Measurements from ENCODE around the gene GARIN5A.

The GARIN5A gene

DNA sequence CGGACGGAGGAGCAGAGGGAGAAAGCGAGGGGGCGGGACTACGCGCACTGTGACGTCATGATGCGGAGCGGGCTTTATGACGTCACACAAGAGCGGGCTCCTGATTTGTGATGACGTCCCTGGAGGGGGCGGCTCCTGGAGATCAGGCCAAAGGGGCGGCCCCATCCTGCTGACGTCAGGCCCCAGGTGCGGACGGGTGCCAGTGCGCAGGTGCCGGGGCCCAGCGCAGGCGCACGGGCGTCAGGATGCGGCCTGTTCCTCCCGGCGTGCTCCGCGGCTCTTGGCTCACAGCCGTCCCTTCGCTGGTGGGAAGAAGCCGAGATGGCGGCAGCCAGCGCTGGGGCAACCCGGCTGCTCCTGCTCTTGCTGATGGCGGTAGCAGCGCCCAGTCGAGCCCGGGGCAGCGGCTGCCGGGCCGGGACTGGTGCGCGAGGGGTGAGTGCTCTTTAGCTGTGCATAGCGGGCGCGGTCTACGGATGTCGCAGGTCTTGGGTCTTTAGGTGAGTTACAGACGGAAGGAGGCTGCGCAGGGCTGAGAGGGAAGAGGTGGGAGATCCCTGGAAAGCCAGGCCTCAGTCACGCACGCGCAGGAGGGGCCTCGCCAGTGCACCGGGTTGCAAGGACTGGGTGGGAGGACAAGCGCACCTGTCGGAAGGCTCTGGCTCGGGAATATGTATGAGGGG is at the start of gene GARIN5A, which contains the start of gene EMC10:
Gene GARIN5A (minus strand): TSS at position 625 of the 683 bp plus-strand sequence. CDS start 460 bp downstream, at position 165.
Gene EMC10 (plus strand): TSS at position 284 of the 683 bp plus-strand sequence. CDS start 38 bp downstream, at position 322.
- peak; percentile 96 for DNase-seq

DNA sequence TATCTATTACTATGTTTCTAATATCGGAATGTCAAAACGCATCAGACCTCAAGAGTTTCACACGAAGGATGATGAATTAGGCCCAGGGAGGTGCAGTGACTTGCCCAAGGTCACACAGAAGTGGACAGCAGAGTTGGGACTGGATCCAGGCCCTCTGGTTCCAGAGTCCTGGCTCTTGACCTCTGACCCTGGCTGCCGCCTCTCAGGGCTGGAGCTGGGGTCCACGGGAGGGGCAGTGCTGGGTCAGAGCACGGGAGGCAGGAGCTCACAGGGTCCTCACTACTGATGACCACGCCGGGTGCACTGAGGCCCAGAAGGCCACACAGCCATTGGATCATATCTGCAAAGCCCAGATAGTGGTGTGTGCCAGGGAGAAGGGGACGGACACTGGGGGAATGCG is 46.2 kb upstream of the GARIN5A start:
- DNase-seq, result no peak

DNA sequence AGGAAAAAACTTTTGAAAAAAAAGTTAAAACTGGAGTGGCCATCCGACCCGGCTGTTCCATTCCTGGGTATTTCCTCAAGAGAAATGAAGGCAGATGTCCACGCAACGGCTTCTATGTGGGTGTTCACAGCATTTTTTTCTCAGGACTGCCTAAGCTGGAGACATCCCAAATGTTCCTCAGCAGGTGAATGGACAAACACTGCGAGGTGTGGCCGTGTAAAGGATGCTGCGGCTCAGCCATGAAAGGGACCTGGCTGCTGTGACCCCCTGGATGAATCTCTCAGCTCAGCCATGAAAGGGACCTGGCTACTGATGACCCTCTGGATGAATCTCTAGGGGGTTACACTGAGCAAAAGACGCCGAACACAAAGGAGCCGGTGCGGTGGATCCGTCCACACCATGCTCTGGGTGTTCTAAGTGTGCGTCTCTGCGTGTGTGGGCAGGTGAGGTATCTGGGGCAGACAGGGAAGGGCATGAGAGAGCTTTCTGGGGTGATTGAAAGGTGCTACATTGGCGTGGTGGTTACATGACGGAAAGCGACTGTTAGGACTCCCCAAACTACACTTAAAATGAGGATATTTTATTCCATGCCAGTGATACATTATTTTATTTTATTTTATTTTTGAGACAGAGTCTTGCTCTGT is 44.3 kb upstream of the GARIN5A start:
- no peak for DNase-seq

DNA sequence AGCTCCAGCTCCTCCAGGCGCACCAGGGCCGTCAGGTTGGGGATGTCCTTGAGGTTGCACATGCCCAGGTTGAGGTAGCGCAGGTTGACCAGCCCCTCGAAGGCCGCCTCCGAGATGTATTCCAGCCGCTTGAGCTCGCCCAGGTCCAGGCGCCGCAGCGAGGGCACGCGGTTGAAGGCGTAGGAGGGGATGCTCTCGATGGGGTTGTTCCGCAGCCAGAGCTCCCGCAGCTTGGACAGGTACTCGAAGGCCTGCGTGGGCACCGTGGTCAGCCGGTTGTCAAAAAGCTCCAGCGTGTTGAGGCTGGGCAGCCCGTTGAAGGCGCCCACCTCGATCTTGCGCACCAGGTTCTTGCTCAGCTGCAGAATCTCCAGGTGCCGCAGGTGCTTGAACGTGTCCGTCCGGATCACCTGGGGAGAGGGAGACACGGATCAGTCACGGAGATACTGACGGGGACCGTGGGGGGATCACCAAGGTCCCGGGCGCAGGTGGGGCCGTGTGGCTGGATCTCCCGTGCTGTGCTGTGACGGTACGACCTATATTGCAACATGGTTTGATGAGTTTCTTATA is 42.4 kb upstream of the GARIN5A start:
- no peak for DNase-seq

DNA sequence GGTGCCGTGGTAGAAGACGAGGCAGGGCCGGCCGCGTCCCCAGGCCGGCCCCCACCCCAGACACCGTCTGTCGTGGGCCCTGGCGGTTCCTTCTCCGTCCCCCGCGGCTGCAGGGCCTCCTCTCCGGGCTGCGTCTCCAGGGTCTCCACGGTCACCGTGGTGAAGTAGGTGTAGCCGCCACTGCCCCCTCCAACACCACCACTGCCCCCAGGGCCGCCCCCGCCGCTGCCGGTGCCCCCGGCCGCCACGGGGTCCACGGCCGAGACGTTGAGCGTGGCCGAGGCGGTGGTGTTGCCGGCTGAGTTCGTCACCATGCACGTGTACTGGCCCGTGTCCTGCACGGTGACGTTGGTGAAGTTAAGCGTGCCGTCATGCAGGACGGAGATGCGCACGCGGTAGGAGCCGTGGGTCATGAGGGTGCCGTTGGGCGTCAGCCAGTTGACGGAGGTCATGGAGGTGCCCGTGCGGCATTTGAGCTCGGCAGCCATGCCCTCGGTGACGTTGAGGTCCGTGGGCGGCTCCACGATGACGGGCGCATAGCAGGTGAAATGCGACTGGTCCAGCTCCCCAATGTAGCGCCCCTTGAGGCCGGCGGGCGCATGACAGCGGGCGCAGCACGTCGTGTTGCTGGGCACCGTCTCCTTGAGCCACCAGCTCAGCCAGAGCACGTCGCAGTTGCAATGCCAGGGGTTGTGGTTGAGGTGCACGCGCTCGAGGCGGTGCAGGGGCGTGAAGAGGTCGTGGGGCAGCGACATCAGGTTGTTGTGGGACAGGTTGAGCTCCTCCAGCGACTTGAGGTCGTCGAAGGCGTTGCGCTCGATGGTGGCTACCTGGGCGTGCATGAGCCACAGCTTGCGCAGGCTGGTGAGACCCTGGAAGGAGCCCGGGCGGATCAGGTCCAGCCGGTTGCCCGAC is 41.7 kb upstream of the GARIN5A start:
- no peak for DNase-seq

DNA sequence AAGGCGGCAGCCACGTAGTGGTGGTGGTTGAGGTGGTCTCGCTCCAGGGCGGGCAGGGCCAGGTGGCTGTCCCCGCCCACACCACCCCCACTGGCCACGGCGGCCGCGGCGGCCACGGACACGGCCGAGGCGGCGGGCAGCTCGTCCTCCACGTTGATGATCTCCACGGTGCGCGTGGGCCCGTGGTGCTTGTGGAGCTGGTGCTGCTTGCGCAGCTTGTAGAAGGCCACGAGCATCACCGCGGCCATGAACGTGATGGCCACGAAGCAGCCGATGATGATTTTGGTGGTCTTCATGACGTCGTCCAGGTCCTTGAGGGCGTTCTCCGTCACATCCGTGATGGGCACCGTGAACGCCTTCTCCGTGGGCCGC is 41.0 kb upstream of the GARIN5A start:
- no peak for DNase-seq

DNA sequence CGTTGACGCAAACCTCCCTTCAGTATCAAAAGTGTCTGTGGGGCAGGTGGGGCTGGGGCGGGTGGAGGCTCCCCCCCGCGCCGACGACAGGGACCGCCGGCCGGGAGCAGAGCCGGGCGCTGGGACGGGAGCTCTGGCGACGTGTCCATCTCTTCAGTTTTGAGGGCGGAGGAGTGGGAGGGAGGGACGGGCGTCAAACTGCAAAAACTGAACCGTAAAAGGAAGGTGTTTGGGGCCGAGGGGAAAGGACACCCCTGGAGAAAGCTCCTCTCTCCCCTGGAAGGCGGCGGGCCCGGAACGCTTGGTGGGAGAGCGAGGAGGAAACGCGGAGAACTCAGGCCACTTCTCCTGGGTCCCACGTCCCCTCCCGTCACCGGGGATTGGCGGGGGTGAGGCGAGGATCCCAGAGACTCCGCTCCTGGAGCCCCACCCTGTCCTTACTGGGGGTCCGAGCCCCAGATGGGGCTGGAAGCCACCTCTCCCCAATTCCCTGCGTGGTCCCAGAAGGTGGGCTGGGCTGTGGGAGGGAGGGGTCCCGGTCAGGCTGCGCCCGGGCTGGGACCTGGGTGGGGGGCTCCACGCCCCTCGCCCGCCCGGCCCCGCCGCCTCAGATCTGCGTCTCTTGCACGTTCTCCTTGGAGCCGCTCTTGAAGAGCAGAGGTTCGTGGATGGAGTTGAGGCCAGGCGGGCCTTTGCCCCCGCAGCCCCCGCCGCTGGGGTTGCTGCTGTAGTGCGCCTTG is 40.5 kb upstream of the GARIN5A start:
- no peak for DNase-seq

DNA sequence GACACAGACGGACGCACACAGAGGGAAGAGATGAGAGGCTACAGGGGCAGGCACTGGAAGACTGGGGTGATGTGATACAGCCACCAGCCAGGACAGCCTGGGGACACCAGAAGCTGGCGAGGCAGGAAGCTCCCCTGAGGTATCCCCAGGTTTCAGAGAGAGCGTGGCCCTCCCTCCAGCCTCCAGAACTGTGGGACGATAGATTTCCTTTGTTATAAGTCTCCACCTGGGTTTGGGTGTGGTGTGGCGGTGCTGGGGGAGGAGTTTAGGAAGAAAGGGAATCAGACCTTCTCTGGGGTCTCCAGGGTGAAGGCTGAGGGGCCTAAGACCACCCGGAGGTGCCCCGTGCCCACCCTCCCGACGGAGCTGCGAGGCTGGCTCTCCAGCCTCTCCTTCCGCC is 39.8 kb upstream of the GARIN5A start:
- DNase-seq, result no peak

DNA sequence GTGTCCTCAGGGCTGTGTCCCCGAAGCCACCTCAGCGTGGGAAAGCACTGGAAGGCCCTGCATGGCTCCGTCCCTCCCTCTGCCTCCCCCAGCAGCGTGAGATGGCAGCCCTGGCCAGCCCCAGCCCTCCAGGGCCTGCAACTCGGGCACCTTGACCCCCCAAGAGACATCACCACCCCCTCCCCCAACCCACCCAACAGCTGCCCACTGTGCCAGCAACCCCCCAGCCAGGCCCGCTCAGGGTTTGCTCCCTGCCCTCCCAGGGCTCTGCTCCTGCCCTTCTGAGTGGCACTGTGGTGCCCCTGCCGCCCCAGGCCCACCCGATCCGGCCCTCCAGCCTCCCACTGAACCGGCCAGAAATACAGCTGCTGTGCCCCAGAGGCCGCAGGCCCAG is 38.5 kb upstream of the GARIN5A start:
- no peak for DNase-seq

DNA sequence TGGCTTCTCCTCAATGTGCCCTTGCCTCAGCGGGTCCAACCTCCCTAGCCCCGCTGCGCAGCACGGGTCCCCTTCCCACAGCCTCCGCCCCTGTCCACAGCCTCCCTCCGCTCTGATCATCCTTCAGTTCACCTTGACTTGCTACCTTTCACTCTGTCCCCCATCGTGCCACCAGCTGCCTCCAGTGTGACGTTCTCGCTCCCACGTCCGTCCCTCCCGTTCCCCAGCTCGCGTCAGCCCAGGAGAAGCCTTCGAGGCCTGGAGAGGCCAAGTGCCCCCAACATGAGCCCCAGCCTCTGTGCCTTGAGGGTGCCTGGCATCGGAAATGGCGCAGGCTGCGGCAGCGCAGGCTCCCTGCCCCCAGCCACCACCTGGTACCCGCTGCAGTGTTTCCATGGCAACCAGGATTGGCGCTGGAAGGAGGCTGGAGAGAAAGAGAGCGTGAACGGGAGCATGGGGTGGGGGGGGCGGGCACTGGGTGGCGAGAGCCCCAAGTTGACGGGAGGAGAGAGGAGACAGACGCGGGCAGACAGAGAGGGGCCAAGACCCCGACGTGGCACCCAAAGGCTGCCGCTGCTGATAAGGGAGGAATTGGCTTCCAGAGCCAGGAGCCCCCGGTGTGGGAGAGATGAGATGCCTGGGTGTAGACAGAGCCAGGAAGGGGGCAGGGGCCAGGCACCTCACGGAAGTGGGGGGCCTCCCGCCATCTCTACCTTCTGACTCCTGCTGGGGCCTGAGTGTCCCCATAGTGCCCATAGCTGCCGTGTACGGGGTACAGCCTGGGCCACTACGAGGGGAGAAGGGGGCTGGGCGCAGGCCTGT is 37.9 kb upstream of the GARIN5A start:
- DNase-seq, result peak; percentile 94

DNA sequence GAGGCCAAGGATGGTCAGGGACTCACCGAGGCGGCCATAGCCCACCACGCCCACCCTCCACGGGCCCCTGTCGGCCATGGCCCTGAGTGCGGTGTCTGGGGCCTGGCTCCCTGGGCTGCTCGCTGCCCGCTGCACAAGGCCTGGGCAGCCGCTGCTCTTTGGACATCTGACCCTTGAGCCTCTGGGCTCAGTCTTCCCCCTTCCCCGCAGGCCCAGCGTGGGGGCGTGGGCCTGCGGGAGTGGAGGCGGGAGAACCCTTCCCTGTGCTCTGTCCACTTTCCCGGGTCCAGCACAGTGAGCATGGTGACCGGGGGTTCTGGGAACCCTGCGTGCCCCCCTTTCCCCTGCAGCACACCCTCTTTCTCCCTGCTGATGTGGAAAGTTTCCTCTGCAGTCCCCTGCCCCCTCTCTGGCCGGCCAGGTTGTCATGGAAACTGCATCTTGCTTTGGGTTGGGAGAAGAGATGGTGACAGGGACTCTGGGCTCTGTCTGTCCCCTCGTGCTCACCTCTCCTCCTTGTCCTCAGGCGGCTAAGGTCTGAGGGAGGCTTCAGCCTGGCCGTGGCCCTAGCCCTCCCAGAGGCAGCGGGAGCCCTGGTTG is 37.2 kb upstream of the GARIN5A start, which contains the start of gene ASPDH:
Gene ASPDH (minus strand): TSS at position 168 of the 600 bp plus-strand sequence. CDS start 90 bp downstream, at position 78.
- DNase-seq, result no peak

DNA sequence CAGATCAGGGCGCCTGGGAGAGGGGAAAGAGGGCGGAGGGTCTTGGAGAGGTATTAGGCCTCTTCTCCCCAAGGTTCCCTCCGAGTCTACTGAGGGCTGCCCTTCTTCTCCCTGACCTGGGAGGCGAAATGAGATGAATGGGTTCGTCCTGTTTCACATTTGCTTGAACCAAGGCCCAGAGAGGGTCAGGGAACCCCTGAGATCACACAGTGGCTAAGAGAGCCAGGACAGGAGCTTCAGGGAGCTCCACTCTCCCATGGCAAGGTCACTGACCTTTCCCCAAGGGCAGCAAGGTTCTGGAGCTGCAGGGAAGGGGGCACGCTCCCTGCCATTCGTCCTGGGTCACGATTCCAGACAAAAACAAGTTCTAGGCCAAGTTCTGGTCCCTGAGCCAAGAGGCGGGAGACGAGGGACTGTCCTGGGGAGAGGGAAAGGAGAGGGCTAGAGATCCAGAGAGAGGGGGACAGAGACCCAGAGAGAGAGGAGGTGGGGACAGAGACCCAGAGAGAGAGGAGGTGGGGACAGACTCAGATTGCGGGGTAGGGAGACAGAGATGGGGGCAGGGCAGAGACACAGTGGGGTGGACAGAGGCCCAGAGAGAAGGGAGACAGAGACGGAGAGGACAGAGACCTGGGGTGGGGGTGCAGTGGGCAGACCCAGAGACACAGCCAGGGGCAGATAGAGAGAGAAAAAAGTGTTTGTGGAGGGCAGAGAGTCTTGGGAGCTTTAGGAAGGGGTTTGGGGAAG is 36.5 kb upstream of the GARIN5A start:
- no peak for DNase-seq

DNA sequence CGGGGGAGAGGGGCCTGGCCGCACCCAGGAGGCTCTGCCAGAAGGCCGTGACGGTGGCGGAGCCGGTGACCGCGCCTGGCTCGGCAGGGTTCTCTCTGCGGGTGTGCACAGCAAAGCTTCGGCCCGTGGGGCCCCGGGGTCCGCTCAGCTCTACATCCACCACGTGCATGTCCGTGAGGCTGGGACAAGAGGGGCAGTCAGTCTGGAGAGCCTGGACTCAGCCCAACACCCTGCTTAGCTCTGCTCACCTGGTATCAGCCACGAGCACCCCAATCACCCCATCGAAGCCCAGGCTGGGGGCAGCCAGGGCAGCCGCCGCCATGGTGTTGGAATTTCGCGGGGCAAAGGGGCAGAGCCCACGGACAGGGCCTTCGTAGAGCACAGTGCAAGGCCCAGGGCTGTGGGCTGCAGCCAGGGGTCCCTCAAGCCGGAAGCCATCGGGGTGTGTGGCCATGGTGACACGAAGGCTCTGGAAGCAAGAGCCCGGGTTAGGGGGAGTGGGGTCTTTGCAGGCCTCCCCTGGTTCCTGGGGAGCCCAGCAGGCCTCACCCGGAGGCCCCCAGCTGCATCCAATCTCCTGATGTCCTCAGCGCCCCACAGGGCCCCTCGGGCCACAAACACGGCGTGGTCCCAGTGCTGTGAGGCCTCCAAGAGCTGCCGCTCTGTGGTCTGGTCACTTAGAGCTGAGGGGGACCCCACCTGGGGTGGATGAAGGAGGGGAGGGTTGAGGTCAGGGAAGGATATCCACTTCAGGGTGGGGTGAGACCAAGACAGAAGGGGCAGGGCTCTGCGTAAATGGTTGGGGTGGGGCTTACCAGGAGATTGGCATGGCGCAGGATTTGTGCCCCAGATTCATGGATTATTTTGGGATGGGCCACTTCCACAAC is 35.7 kb upstream of the GARIN5A start:
- no peak for DNase-seq

DNA sequence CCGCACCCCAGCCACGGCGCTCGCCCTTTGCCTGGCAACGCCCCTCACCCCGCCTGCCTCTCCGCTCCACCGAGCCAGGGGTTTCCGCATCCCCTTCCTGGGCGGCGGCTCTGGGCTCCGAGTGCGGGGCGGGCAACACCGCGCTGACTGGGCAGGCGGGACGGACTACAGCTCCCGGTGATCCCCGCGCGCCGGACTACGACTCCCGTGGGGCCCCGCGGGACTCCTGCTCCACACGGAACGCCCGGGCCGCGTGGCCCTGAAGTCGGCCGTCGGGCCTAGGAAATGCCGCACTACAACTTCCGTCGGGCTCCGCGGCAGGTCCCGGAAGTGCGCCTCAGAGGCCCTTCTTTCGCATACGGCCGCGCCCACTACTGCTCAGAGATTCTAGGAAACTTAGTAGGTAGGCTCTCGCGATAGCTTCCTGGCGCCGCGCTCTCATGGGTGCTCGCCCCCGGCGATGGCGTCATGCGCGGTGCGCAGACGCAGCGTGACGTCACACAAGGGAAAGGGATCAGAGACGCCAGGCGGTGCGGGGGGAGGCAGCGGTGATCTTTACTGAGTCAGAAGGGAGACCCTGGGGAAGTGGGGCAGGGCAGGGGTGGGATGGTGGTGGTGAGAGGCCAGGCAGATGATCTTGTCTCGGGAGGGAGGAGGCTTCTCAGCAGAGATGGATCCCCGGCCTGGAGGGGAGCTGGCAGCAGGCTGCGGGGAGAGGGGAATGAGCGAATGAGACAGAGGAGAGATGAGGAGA is 34.6 kb upstream of the GARIN5A start, which contains the start of gene JOSD2:
Gene JOSD2 (minus strand): TSS at position 123 of the 754 bp plus-strand sequence. CDS start 760 bp downstream, outside the sequence.
- DNase-seq, result peak; percentile 100

DNA sequence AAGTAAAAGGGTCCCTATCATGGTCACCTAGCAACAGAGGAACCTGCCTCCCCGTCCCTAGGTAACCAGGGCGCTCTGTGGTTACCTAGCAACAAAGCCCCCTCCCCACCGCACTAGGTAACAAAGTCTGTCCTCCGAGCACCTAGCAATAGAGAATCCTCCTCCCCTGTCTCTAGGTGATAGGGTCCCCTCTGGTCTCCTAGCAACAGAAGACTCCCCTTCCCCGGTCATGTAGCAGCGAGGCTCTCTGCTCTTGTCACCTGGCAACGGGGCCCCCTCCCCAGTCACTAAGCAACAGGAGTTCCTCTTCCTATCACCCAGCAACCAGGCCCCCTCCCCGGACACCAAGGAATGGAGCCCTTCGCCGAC is 34.0 kb upstream of the GARIN5A start:
- DNase-seq, result peak; percentile 97

DNA sequence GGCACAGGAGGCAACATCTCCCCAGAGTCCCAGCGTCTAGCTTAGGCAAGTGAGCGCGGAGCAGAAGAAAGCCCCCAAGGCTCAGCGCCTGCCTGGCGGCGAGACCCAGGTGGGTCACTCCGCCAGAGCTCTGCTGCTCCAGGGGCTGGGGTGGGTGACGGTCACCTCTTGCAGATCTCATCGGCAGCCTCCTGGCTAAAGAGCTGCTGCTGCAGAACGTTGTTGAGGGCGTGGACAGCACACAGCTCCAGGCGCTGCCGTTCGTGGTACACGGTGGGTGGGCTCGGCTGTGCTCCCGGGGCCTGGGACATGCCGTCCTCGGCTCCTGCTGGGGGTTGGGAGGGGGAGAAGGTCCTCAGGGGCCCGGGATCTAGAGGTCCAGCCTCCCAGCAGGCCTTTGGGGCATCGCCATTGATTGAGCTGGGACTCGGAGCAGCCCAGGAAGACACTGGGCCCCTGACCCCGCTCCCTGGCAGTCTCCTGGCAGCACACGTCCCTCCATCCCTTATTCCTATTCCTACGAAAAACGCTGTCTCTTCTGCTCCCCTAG is 33.5 kb upstream of the GARIN5A start:
- no peak for DNase-seq

DNA sequence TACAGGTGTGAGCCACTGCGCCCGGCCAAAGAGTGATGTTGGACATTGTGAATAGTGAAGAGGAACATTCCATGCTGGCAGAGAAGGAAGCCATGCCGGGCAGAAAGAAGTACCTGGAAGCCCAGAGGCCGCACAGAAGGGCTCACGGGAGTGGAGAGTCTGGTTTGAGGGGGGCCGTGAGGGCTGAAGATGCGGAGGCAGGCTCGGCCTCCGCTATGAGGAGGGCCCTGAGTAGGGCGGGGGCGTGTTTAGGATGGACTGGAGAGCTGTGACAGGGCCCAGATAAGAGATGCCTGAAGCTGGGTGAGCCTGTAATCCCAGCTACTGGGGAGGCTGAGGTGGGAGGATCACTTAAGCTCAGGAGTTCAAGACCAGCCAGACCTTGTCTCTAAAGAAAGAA is 32.7 kb upstream of the GARIN5A start:
- no peak for DNase-seq

DNA sequence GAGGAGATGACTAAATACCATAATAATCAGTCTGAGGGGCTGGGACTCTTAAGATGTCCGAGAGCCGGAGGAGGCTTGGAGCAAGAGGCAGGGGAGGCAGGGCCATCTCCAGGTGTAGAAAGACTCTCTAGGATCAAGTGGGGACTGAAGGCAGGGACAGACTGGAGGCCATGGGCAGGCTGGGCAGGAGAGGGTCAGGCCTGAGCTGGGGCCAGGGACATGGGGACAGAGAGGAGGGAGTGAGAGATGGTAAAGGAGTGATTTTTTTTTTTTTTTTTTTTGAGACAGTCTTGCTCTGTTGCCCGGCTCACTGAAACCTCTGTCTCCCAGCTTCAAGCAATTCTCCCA is 32.2 kb upstream of the GARIN5A start:
- no peak for DNase-seq

All from NCI-H1436 (cell line).